Measurements from ENCODE around the gene KIF26B.
"Not testable (repeated sequence)": the region's sequence is repeated elsewhere in the genome, so short reads cannot be mapped to it uniquely, and the experiment has no call there.

KIF26B gene

DNA sequence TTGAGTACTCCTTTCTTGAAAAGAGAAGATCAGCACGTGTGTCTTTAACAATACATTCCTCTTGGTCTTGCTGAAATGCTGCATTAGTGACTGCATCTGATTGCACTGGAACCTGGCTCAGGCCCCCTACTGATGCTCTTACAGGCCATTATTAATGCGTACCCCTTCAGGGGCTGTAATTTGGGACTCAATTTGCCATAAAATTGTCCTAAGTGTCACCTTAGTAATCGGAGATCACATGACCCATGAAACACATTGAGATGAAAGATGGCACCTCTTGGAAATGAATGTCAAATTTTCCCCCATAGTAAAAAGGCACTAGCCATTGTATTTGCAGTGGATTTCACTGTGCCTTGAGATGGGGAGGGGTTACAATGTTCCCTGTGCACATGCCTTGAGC, 563.3 kb downstream of the KIF26B start:
- DNase-seq: no peak

DNA sequence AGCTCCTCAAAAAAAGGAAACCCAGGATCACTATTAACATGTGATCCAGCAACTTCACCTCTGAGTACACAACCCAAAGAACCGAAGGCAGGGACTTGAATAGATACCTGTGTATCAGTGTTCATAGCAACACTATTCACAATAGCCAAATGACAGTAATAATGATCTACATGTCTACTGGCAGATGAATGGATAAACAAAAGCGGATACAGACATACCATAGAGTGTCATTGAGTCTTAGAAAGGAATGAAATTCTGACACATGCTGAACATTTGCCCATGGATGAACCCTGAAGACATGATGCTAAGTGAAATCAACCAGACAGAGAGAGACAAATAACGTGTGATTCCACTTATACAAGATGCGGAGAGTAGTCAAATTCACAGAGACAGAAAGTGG, 564.2 kb downstream of the KIF26B start:
- DNase-seq: no peak

DNA sequence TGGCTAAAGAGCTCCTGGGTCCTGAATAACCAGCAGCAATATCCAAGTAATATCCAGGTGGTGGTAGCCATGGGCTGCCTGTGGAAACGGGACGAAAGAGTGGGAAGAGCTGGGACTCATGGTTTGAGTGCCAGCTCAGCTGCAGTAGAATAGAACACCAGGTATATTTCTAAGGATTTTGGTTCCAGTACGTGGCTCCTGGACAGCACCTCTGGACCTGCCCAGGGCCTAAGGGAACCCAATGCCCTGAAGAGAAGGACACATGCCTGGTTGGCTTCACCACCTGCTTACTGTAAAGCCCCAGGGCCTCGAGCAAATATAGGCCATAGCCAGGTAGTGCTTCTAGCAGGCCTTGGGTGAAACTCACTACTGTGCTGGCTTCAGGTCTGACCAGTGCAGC, 566.7 kb downstream of the KIF26B start:
- no peak for DNase-seq

DNA sequence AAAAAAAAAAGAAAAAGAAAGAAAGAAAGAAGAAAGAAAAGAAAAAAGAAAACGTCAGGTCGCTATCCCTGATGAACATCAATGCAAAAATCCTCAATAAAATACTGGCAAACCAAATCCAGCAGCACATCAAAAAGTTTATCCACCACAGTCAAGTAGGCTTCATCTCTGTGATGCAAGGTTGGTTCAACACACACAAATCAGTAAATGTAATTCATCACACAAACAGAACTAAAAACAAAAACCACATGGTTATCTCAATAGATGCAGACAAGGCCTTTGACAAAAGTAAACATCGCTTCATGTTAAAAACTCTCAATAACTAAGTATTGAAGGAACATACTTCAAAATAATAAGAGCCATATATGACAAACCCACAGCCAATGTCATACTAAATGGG, 573.2 kb downstream of the KIF26B start:
- not testable (repeated sequence) for DNase-seq

DNA sequence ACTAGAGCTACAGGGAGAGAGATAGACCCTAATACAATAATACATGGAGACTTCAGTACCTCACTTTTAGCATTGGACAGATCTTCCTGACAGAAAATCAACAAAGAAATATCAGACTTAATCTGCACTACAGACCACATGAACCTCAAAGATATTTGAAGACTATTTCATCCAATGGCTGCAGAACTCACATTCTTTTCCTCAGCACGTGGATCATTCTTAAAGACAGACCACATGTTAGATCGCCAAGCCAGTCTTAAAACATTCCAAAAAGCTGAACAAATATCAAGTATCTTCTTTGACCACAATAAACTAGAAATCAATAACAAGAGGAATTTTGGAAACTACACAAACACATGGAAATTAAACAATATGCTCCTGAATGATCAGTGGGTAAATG, 576.0 kb downstream of the KIF26B start:
- DNase-seq: no peak

DNA sequence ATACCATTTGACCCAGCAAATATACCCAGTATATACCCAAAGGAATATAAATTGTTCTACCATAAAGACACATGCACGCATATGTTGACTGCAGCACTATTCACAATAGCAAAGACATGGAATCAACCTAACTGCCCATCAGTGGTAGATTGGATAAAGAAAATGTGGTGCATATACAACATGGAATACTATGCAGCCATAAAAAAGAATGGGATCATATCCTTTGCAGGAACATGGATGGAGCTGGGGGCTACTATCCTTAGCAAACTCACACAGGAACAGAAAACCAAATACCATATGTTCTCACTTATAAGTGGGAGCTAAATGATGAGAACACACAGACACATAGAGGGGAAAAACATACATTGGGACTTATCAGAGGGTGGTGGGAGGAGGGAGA, 585.6 kb downstream of the KIF26B start:
- DNase-seq: not testable (repeated sequence)

DNA sequence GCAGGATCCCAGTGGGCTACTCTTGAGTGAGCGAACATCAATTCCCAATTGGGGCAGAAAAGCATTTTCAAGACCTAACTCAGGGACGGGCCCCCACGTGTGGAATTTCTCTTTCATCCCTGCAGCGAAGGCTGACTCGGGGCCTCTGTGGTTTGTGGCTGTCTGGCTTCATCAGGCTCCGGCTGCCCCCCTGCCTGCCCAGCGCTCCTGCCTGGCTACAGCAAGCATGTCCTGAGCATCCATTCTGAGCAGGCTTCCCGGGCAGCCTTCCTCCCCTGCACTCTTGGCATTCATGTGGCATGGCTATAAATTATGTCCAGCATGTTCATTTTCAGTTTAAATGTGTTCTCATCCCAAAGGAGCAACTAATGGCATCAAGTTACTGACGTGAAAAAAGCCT, 588.1 kb downstream of the KIF26B start:
- DNase-seq: no peak

DNA sequence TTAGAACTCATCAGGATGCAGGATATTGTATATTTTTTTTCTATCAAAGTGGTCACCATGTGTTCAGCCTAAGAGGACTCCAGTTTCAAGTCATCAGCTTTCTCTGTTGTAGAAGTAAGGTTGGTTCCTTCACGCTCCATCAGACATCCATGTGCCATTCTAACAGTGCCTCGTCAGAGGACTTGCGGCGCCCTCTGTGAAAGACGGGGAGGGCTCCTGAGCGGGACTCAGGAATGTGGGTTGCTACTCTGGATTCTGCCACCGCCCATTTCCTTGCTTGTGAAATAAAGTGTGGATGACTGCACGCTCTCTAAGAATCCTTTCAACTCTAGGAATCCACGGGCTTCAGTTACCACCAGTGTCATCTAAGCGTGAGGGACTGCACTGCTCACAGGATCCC, 593.5 kb downstream of the KIF26B start:
- no peak for DNase-seq

DNA sequence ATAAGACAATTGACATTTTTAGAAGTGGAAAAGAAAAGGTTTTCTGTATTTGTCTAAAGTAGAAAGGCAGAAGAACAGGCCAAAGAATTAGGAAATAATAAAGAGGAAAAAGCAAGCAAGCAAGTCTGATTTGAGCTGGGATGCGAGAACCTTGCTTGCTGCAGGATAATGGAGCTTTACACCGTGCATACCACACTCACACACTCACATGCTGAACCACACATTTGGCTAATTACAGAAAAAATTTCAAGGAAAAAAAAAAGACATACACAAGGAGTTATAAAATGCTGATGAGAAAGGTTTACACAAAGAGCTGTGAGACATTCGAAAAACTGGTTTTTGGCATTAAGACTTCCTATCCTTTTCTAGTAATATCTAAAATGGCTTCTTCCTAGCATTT, 593.9 kb downstream of the KIF26B start:
- no peak for DNase-seq

DNA sequence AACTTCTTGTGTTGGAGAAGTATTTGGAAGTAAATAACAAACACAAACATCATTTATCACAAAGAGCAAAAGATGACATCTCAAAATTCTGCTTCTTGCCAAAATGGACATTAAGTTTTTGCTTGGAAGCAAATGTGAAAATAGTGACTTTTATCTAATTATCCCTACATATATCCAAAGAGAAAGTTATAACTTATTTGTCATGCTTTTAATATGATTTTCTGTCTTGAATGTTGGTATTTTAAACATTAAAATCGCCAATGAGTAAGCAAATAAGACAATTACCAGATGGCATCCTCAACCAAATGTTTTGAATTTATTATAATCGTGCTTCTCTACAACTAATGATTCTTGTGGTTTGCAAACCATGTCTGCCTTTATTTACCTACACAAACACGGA, 594.3 kb downstream of the KIF26B start:
- no peak for DNase-seq

DNA sequence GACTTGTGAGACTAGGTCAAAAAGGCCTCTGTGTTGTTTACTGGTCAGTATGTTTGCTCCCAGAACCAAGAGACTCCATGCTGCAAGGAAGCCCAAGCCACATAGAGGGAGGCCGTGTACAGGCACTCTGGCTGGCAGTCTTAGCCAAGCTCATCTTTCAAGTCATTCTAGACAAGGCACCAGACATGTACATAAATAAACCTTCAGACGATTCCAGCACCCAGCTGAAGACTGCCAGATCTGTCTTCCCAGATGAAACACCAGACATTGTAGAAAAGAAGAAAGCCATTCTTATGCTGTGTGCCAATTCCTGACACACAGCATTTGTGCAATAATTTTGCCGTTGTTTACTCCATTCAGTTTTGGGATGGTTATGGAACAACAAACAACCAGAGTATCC, 595.5 kb downstream of the KIF26B start:
- no peak for DNase-seq

DNA sequence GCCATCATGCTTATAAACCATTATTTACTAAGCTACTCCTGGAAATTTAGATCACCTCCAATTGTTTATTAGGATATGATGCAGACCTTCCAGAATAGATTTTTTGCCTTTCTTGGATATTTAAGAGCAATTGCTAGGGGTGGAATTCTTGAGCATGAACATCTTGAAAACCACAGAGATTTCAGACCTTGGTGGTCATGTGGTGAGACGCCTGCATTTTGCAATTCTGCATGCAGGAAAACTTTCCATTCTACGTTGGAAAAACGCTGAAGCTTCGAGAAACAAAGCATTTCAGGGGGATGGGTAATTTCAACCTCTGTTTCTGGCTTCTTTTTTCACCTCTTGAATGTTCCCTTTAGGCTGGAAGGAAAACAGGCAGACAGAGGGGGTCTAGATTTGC, 596.3 kb downstream of the KIF26B start:
- no peak for DNase-seq

DNA sequence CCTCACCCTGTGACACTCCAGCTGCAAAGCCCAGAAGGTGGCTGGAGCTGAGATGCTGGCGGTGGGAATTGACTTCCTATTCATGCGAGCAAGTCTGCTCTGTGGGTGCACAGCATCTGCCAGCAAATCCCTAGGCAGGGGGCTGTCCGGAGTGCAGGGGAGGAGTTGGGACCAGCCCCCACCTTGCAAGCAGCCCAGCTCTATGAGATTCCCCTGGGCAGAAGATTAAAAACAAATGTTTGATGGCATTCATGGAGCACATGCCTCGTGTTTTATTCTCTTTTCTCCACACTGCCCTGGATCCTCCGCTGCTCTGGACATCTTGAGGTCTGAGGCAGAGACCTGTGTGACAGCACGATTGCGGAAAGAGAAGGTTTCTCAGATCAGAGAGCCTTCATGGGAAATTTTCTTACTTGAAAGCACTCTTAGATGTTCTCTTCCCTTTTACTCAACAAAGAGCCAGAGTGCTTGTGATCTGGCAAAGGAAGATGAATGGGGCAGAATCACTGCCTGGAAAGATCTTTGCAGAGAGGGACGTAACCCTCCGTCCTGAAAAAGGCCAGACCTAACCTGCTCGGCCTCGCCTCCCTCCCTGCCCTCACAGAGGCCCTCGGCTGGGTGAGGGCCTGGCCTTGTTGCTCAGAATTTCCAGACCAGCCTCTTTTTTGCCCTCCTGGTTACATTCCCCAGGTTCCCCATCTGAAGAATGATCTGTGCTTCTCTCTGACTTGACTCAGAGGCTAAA, 597.1 kb downstream of the KIF26B start:
- no peak for DNase-seq

DNA sequence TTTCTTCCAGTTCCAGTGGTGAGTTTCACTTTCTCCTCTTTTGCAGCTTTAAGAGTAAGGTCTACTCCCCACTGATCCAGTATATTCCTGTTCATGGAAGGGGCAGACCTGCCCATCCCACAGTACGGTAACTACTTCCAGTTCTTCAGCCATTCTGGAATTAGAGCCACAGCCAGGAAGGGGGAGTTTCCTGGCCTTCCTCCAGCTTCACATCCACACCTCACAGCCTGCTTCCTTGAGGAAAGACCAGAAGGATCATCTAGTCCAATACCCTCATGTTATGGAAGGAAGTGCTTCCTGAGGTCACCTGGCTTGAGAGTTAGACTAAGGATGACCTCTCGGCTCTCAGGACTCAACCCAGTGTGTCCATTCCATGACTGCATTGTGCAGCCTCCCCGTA, 597.8 kb downstream of the KIF26B start:
- no peak for DNase-seq

DNA sequence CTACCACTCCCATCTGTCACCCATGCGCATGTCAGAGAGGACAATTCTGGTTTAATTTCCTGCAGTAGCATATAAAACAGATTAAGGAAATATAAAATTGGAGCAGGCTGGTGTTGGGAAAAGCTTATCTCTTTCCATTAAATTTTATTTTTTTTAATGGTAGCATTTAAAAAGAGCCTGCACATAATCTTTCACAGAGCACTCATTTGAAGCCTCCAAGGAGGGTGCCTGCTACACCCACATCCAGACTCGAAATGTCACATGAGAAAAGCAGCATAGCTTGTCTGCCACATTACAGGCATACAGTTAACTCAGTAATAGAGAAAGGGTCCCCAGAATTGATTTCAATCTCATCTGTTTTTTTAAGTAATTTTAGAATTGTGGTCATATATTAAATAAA, 599.0 kb downstream of the KIF26B start:
- DNase-seq: no peak

DNA sequence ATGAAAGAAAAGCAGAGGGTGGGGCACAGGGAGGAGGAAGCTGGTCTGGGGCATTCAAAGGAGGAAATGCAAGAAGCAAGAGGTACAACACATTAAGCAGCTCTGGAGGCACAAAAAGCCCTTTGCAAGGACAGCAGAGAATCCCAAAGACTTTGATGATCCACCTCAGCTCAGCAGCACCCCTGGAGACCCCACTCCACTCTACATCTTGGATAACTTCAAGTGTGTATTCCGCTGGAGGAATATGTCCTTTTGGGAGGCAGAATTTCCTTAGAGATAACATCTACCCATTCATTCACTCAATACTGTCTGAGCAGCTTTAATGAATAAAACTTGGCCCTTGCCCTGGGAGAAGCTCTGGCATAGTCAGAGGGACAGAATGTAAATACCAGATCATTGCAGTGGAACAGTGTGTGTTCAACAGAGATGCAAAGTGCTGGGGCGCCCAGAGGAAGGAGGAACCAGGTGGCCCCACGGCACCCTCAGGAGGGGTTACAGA, 599.7 kb downstream of the KIF26B start:
- DNase-seq: no peak

All from hematopoietic multipotent progenitor cell treated with erythropoietin and hydrocortisone succinate and interleukin-3 and kit ligand, for 8 days (in vitro differentiated cells).